CD14-positive monocyte (primary cell): ENCODE measurements around the gene MCCC2. TPM values are rescaled to one million over a fixed set of nuclear protein-coding genes. Genes with fewer than 3 reads are reported as not detected.

ENCODE experiments used
- DNase-seq, 3 donors: peaks; one replicate each; pipeline ENCODE4 v3.0.0-alpha.2; 2011 to 2022
- H2AFZ ChIP-seq: 2 replicates; pipeline ENCODE4 v1.6.0; 2012; ENCODE audit warnings: mild to moderate bottlenecking, low read depth, low read length, inconsistent platforms; ENCODE audit not compliant: insufficient read depth, poor library complexity, severe bottlenecking
- H3K27ac ChIP-seq, 2 donors: 1 replicate in 1 of 2; 2 replicates in 1 of 2; pipeline ENCODE4 v1.5.1; 2012 to 2013; ENCODE audit warnings: low read length in 2 of 2, control low read depth in 1 of 2, inconsistent platforms in 1 of 2, low read depth in 1 of 2, mild to moderate bottlenecking in 1 of 2
- H3K27me3 ChIP-seq, 2 donors: one replicate each; pipeline versions ENCODE4 v1.6.0 to v1.6.1; 2011 to 2013; ENCODE audit warnings: low read length in 2 of 2; ENCODE audit not compliant: control insufficient read depth in 2 of 2, insufficient read depth in 2 of 2
- H3K36me3 ChIP-seq, 2 donors: replicated peaks in 1 of 2; 1 replicate in 1 of 2; 2 replicates in 1 of 2; pipeline versions ENCODE4 v1.5.1 to v1.6.1; 2012 to 2013; ENCODE audit warnings: low read length in 2 of 2, control low read depth in 1 of 2, inconsistent platforms in 1 of 2, mild to moderate bottlenecking in 1 of 2; ENCODE audit not compliant: insufficient read depth in 2 of 2, control insufficient read depth in 1 of 2
- H3K4me1 ChIP-seq, 2 donors: 1 replicate in 1 of 2; 2 replicates in 1 of 2; pipeline versions ENCODE4 v1.5.1 to v1.6.1; 2012 to 2013; ENCODE audit warnings: low read length in 2 of 2, control low read depth in 1 of 2, inconsistent platforms in 1 of 2, mild to moderate bottlenecking in 1 of 2, moderate library complexity in 1 of 2; ENCODE audit not compliant: insufficient read depth in 2 of 2, control insufficient read depth in 1 of 2
- H3K4me2 ChIP-seq: replicated peaks from 2 replicates; pipeline ENCODE3; 2012; ENCODE audit warnings: low read length, moderate library complexity, mild to moderate bottlenecking; ENCODE audit not compliant: poor library complexity, severe bottlenecking; ENCODE audit errors: extremely low read depth
- H3K4me3 ChIP-seq, 3 experiments: fragments of 200-600 bp in 1 of 3; sonication (generic) in 1 of 3; replicated peaks in 1 of 3; 1 replicate in 2 of 3; 2 replicates in 1 of 3; pipeline ENCODE4 v1.5.1; 2011 to 2013; ENCODE audit warnings: low read length in 3 of 3, mild to moderate bottlenecking in 3 of 3, control low read depth in 2 of 3, low read depth in 2 of 3, inconsistent platforms in 1 of 3, moderate library complexity in 1 of 3
- H3K79me2 ChIP-seq: 2 replicates; pipeline ENCODE4 v1.6.0; 2012; ENCODE audit warnings: mild to moderate bottlenecking, control low read depth, inconsistent platforms, low read length, moderate library complexity; ENCODE audit not compliant: insufficient read depth
- H3K9ac ChIP-seq: 2 replicates; pipeline ENCODE4 v1.6.0; 2017; ENCODE audit warnings: low read length, mild to moderate bottlenecking; ENCODE audit not compliant: insufficient read depth, poor library complexity, severe bottlenecking
- H3K9me3 ChIP-seq, 2 donors: replicated peaks in 1 of 2; 1 replicate in 1 of 2; 2 replicates in 1 of 2; pipeline versions ENCODE4 v1.5.1 to v1.6.1; 2012 to 2013; ENCODE audit warnings: low read length in 2 of 2, control low read depth in 1 of 2; ENCODE audit not compliant: control insufficient read depth in 1 of 2, insufficient read depth in 1 of 2
- H4K20me1 ChIP-seq: 2 replicates; pipeline ENCODE4 v1.6.0; 2012; ENCODE audit warnings: mild to moderate bottlenecking, low read length, control low read depth, moderate library complexity; ENCODE audit not compliant: insufficient read depth
- H3K27ac Mint-ChIP-seq, 7 donors: one replicate each; pipeline ENCODE4 v1.8.0; 2020; ENCODE audit warnings: mild to moderate bottlenecking in 7 of 7, mixed read lengths in 7 of 7, moderate library complexity in 6 of 7, inconsistent platforms in 2 of 7
- H3K27me3 Mint-ChIP-seq, 3 donors: one replicate each; pipeline ENCODE4 v1.8.0; 2021 to 2022; ENCODE audit warnings: low read depth in 3 of 3, mild to moderate bottlenecking in 3 of 3, mixed read lengths in 3 of 3, moderate library complexity in 3 of 3, inconsistent platforms in 1 of 3
- H3K36me3 Mint-ChIP-seq, 2 donors: one replicate each; pipeline ENCODE4 v1.8.0; 2020; ENCODE audit warnings: mixed read lengths in 2 of 2, inconsistent platforms in 1 of 2, mild to moderate bottlenecking in 1 of 2
- H3K4me1 Mint-ChIP-seq: one replicate; pipeline ENCODE4 v1.8.0; 2020; ENCODE audit warnings: mild to moderate bottlenecking, mixed read lengths
- H3K4me3 Mint-ChIP-seq, 2 donors: one replicate each; pipeline ENCODE4 v1.8.0; 2020; ENCODE audit warnings: mild to moderate bottlenecking in 2 of 2, mixed read lengths in 2 of 2, moderate library complexity in 1 of 2
- H3K9me3 Mint-ChIP-seq, 7 donors: one replicate each; pipeline ENCODE4 v1.8.0; 2020 to 2022; ENCODE audit warnings: mixed read lengths in 7 of 7, mild to moderate bottlenecking in 6 of 7, moderate library complexity in 6 of 7, inconsistent platforms in 2 of 7
- WGBS: methylation state at CpG from one replicate; pipeline ENCODE4 v1.1.5; 2013; ENCODE audit warnings: missing lambda C conversion rate; ENCODE audit not compliant: insufficient coverage; 5-methylcytosine and 5-hydroxymethylcytosine counted together
- intact Hi-C, 2 donors: fragments of 100-400 bp; cut with micrococcal nuclease; formaldehyde crosslinking; loops; one replicate each; pipeline versions ENCODE4 v1.15.0 to v1.15.1; 2023
- polyA plus RNA-seq, 3 donors: library from polyadenylated mRNA; depleted of rRNA in 1 of 3; unstranded in 2 of 3; stranded (reverse) in 1 of 3; fragments of 300-500 nt in 2 of 3; fragments of >200 nt in 1 of 3; fragmentation: Illumina TruSeq in 2 of 3; gene quantifications; 1 replicate in 2 of 3; 2 replicates in 1 of 3; pipeline ENCODE4 v1.2.3, GENCODE V29; 2012 to 2021
- TF ChIP-seq, protein P1 (sequence below): fragments of 200-600 bp; IDR thresholded peaks from one replicate; pipeline ENCODE4 v1.8.0; 2022; ENCODE audit warnings: antibody characterized with exemption, mild to moderate bottlenecking

MCCC2 gene
- polyA plus RNA-seq, 3 donors: 15.4 to 21.9 (median 16.5) TPM

DNA sequence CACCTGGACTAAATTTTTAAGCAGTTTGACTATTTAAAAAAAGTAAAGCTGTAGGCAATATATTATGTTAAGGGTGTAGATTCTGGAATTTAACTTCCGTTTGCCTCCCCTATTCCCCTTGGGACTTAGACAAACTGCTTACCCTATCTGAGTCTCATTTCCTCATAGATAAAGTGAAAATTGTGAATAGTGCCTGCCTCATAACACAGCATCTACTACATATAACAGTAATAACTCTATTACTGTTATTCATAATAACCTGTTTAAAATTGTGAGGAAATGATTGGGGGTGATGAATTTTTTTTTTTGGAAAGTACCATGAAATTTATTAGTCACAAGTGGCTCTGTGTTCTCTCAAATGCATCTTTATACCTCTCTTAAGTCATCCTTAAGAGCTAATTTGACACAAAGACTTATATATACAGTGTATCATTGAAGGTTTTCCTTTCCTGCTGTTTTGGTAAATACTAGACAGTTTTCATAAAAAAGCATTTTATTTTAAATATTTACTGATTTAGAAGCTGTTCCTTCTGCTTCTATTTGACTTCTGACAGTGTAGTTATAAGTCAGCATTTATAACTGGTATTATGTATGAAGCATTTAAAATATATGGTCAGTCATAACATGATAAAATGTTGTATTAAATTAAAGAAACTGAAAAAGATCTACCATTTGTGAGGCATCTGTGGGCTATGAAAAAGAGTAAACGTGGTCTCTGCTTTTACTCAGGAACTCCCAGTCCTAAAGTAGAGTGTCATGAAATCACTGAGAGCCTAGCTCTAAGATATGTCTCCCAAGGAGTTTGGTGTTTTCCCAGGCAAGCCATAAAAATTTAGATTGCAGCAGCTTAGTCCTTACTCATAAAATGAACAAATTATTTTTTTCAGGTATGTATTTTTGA lies 46.4 kb downstream of the MCCC2 start:
- Histone ChIP-seq H3K36me3 (peaks cover 32 to 59% of the 10 kb centered on the region in 2 donors), H3K27ac (no peak overlapping the region), H3K27me3 (no peaks in the 10 kb centered on the region), H3K4me3 (no peak overlapping the region), H3K4me1 (no peaks in the 10 kb centered on the region), H2AFZ (no peak overlapping the region), H4K20me1 (no peaks in the 10 kb centered on the region), H3K4me2 (no peak overlapping the region), H3K79me2 (no peaks in the 10 kb centered on the region), H3K9me3 (peaks cover 0 to 8% of the 10 kb centered on the region in 2 donors), H3K9ac (no peak overlapping the region)
- Mint-ChIP-seq H3K36me3 (peaks cover 53 to 54% of the 10 kb centered on the region in 2 donors), H3K9me3 (peaks cover 0 to 13% (median 7%) of the 10 kb centered on the region in 7 donors), H3K4me1 (no peaks in the 10 kb centered on the region), H3K27me3 (no peaks in the 10 kb centered on the region), H3K27ac (no peak overlapping the region), H3K4me3 (no peak overlapping the region)
- TF ChIP-seq, protein P1, sequence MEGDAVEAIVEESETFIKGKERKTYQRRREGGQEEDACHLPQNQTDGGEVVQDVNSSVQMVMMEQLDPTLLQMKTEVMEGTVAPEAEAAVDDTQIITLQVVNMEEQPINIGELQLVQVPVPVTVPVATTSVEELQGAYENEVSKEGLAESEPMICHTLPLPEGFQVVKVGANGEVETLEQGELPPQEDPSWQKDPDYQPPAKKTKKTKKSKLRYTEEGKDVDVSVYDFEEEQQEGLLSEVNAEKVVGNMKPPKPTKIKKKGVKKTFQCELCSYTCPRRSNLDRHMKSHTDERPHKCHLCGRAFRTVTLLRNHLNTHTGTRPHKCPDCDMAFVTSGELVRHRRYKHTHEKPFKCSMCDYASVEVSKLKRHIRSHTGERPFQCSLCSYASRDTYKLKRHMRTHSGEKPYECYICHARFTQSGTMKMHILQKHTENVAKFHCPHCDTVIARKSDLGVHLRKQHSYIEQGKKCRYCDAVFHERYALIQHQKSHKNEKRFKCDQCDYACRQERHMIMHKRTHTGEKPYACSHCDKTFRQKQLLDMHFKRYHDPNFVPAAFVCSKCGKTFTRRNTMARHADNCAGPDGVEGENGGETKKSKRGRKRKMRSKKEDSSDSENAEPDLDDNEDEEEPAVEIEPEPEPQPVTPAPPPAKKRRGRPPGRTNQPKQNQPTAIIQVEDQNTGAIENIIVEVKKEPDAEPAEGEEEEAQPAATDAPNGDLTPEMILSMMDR: no peak
- no CpG with 5 or more reads among the region's 2 CpGs for WGBS
- intact Hi-C loops: no loop called here
- no peak for DNase-seq

DNA sequence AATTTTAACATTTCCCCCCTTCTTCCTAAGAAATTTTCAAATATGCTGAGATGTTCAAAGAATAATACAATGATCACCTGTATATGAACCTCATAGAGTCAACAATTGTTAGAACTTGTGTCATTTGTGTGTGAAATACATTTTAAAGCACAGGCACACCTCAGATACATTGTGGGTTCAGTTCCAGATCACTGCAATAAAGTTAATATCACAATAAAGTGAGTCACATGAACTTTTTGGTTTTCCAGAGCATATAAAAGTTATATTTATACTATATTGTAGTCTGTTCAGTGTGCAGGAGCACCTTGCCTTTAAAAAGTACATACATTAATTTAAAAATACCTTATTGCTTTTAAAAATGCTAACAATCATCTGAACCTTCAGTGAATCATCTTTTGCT lies 50.0 kb downstream of the MCCC2 start:
- no peaks in the 10 kb centered on the region for H3K4me1 Mint-ChIP-seq
- Histone ChIP-seq H3K9me3 (peaks cover 0 to 8% of the 10 kb centered on the region in 2 donors), H3K4me3 (no peak overlapping the region), H3K4me1 (no peaks in the 10 kb centered on the region), H3K9ac (no peak overlapping the region), H3K27me3 (no peaks in the 10 kb centered on the region), H3K27ac (no peak overlapping the region), H3K4me2 (no peak overlapping the region), H3K36me3 (peaks cover 43 to 87% of the 10 kb centered on the region in 2 donors), H2AFZ (no peak overlapping the region), H3K79me2 (no peaks in the 10 kb centered on the region), H4K20me1 (no peaks in the 10 kb centered on the region)
- H3K4me3 Mint-ChIP-seq: no peak overlapping the region
- TF ChIP-seq, protein P1: no peak
- H3K36me3 Mint-ChIP-seq: peaks cover 59 to 68% of the 10 kb centered on the region in 2 donors
- DNase-seq: no peak
- intact Hi-C loops: no loop called here
- no peaks in the 10 kb centered on the region for H3K27me3 Mint-ChIP-seq
- H3K27ac Mint-ChIP-seq: no peak overlapping the region
- H3K9me3 Mint-ChIP-seq: peaks cover 0 to 14% (median 7%) of the 10 kb centered on the region in 7 donors
